Upper lobe of right lung (tissue), 1 donor: ENCODE results near the gene ZNRF2. TPM values are rescaled to one million over a fixed set of nuclear protein-coding genes. Genes with fewer than 3 reads are reported as not detected.
A peak's percentile ranks its signal among the peaks of the same experiment; 100 is the strongest.

ENCODE experiments used
- ATAC-seq: fragments of 200-7000 bp; cut with Tn5 transposase; one replicate; pipeline ENCODE4 v1.9.1; 2020; ENCODE audit warnings: mild to moderate bottlenecking, moderate library complexity
- DNase-seq: peaks from one replicate; pipeline ENCODE4 v3.0.0-alpha.2; 2020
- H3K27ac ChIP-seq: fragments of 200-600 bp; one replicate; pipeline ENCODE4 v1.8.0; 2022
- H3K27me3 ChIP-seq: fragments of 200-600 bp; one replicate; pipeline ENCODE4 v1.8.0; 2022; ENCODE audit warnings: mild to moderate bottlenecking
- H3K36me3 ChIP-seq: fragments of 200-600 bp; one replicate; pipeline ENCODE4 v1.8.0; 2022
- H3K4me1 ChIP-seq: fragments of 200-600 bp; one replicate; pipeline ENCODE4 v1.8.0; 2022
- H3K4me3 ChIP-seq: fragments of 200-600 bp; one replicate; pipeline ENCODE4 v1.8.0; 2022; ENCODE audit warnings: mild to moderate bottlenecking
- H3K9me3 ChIP-seq: fragments of 200-600 bp; one replicate; pipeline ENCODE4 v1.8.0; 2022
- intact Hi-C: fragments of 100-400 bp; cut with DNase I; formaldehyde crosslinking; loops from one replicate; pipeline ENCODE4 v1.11.0; 2022
- total RNA-seq: library from RNA; stranded (reverse); fragmentation: NEBNext Ultra II Directional; extraction: Animal tissue kit (Norgen Biotek cat#: 25700); gene quantifications from one replicate; pipeline ENCODE4 v1.2.1, GENCODE V29; 2021
- TF ChIP-seq, protein P1 (sequence below): fragments of 200-600 bp; IDR thresholded peaks from one replicate; pipeline ENCODE4 v1.8.0; 2022; ENCODE audit warnings: antibody characterized with exemption
- donor health status: DM: no; HTN: yes; CAD: no; lungs with severe emphysema.

Gene ZNRF2
- total RNA-seq, 1 donor from 2014 or later = 24.6 TPM

DNA sequence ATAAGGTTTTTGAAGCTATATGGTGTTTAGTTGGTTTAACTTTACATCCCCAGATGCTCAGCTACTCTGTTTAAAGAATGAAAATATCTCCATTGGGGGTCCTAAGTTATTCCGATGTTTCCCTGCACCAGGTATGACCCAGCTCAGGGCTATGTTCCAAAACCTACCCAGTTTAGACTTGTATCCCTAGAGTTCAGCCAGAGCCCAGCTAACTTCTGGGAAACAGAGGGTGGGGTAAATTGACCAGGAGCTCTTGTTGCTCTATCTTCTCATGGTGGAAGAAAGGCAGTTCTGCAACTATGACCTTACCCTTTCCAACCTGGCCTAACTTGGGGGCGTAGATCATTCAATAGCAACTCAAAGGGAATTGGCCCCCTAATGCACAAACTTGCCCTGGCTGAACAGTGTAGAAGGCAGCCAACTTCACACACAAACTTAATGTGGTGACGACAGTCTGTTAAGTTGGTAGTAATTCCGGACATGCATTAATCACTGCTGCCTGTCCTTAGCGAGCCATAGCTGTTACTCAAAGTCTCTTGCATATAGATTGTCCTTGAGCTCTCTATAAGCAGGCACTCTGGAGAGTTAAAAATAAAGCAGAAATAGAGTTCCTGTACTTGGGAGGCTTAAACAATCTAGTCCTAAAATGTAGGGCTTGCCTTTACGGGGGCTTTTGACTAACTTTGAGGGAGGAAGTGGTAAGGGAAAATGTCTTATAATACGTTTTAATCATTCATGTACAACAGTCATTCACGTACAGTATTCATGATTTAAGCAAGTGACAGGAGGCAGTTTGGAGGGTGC is 5.3 kb upstream of the ZNRF2 start:
- H3K27ac ChIP-seq = no peak overlapping the region

DNA sequence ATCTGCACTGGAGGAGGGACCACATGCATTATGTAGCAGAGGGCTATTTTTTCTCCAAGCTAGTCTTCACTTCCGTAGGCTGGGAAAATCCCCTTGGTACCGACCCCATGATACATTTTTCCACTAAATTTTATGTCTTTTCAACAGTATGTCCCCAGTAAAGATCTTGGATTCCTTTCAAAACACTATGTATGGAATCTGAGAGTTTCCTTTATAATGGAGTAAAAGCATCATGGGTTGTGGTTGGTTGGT is 4.8 kb upstream of the ZNRF2 start:
- TF ChIP-seq, protein P1, sequence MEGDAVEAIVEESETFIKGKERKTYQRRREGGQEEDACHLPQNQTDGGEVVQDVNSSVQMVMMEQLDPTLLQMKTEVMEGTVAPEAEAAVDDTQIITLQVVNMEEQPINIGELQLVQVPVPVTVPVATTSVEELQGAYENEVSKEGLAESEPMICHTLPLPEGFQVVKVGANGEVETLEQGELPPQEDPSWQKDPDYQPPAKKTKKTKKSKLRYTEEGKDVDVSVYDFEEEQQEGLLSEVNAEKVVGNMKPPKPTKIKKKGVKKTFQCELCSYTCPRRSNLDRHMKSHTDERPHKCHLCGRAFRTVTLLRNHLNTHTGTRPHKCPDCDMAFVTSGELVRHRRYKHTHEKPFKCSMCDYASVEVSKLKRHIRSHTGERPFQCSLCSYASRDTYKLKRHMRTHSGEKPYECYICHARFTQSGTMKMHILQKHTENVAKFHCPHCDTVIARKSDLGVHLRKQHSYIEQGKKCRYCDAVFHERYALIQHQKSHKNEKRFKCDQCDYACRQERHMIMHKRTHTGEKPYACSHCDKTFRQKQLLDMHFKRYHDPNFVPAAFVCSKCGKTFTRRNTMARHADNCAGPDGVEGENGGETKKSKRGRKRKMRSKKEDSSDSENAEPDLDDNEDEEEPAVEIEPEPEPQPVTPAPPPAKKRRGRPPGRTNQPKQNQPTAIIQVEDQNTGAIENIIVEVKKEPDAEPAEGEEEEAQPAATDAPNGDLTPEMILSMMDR = no peak
- Histone ChIP-seq H3K27me3 (no peaks in the 10 kb centered on the region), H3K4me1 (peaks cover 9% of the 10 kb centered on the region), H3K36me3 (no peaks in the 10 kb centered on the region), H3K27ac (no peak overlapping the region), H3K4me3 (no peak overlapping the region), H3K9me3 (no peaks in the 10 kb centered on the region)
- no peak for ATAC-seq
- no peak for DNase-seq
- intact Hi-C loops = no loop called here

More for the DNA sequence above, 5.3 kb upstream of the ZNRF2 start:
- intact Hi-C loops = no loop called here
- DNase-seq (no peak), ATAC-seq (no peak)
- Histone ChIP-seq H3K4me1 (peaks cover 9% of the 10 kb centered on the region), H3K4me3 (no peak overlapping the region), H3K27me3 (no peaks in the 10 kb centered on the region), H3K9me3 (no peaks in the 10 kb centered on the region), H3K36me3 (no peaks in the 10 kb centered on the region)
- TF ChIP-seq, protein P1 = no peak

DNA sequence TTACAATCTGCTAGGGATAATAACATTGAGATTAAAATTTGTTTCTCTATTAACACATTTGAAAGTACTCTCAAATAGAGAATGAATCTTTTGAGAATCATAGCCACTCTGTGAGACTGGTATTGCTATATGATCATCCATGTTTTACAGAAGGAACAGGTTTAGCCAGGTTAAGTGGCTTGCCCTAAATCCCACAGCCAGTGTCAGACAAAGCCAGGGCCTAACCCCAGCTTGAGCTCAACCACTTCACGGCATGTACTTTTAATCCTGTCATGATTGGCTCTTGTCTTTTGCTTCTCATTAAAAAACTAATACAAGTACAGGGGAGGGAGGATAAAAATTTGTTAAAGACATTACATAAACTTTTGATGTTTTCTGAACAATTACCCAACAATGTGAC is 3.8 kb upstream of the ZNRF2 start:
- Histone ChIP-seq H3K27ac (no peak overlapping the region), H3K27me3 (no peaks in the 10 kb centered on the region), H3K4me3 (no peak overlapping the region), H3K4me1 (peaks cover 9% of the 10 kb centered on the region), H3K36me3 (no peaks in the 10 kb centered on the region), H3K9me3 (no peaks in the 10 kb centered on the region)
- ATAC-seq (no peak), DNase-seq (no peak)
- TF ChIP-seq, protein P1 = no peak
- intact Hi-C loops = no loop called here

DNA sequence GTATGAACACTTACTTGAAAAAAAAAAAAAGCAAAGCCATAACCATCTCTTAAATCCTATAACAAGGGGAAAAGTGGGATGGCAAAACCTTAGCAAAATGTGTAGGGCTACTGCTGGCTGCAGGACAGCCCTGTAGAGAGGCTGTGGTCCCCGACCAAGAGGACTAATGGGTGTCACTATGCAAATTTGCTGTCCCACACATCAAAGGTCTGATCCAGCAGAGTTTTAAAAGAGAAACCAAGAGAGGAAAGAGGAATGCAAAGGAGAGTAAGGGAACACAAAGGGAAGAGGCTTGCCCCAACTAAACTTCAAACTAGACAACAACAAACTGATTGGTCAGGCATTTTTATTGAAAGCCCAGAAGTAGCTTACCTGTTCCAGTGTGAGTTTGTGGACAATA is 3.1 kb upstream of the ZNRF2 start:
- Histone ChIP-seq H3K27ac (no peak overlapping the region), H3K36me3 (no peaks in the 10 kb centered on the region), H3K4me3 (no peak overlapping the region), H3K9me3 (no peaks in the 10 kb centered on the region), H3K27me3 (no peaks in the 10 kb centered on the region), H3K4me1 (peaks cover 9% of the 10 kb centered on the region)
- intact Hi-C loops = no loop called here
- DNase-seq (no peak), ATAC-seq (no peak)
- TF ChIP-seq, protein P1 = no peak

DNA sequence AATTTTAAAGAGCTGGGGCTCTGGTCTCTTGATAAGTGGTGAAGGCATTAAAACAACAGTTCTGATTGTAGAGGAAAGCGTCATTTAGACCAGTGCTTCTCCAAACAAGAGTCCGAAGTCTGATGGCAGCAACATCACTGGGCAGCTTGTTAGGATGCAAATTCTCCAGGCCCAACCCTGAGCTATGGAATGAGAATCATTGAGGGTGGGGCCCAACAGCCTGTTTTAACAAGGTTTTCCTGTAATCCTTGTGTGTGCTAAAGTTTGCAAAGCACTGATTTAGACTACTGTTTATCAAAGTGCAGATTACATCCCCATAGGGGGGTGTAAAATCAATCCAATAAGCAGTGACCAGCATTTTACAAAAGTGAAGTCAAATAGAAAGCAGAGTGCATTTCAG is 2.6 kb upstream of the ZNRF2 start:
- Histone ChIP-seq H3K9me3 (no peaks in the 10 kb centered on the region), H3K27ac (no peak overlapping the region), H3K4me3 (no peak overlapping the region), H3K36me3 (no peaks in the 10 kb centered on the region), H3K4me1 (peaks cover 14% of the 10 kb centered on the region), H3K27me3 (no peaks in the 10 kb centered on the region)
- DNase-seq = no peak
- no peak for ATAC-seq
- intact Hi-C loops = no loop called here
- TF ChIP-seq, protein P1 = no peak

DNA sequence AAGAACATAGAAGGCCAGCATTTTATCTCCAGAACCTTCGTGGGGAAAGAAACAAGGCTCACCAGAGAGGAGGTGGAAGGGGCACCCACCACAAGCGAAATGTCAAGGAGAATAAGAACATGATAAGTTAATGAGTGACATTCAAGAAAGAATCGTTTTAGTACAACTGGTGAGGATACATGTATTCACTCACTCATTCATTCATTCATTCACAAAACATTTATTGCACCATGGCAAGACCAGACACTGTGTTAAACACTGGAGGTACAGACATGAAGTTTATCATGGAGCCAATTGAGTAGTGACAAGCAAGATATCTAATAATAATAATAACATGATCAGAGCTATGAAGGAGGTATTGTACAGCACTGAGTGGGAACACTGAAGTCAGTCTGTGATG is 1.7 kb upstream of the ZNRF2 start:
- no peak overlapping the region for H3K4me3 ChIP-seq
- DNase-seq (no peak), ATAC-seq (no peak)
- intact Hi-C loops = no loop called here
- no peaks in the 10 kb centered on the region for H3K9me3 ChIP-seq
- peaks cover 19% of the 10 kb centered on the region for H3K4me1 ChIP-seq
- H3K27ac ChIP-seq = peak overlapping the region; percentile 95
- H3K36me3 ChIP-seq = no peaks in the 10 kb centered on the region
- H3K27me3 ChIP-seq = no peaks in the 10 kb centered on the region
- TF ChIP-seq, protein P1 = no peak
